OCI-LY7 (cell line): ENCODE results near the gene DUSP16. TPM values are rescaled to one million over a fixed set of nuclear protein-coding genes. Genes with fewer than 3 reads are reported as not detected.

Experiments used
- BruUV-seq: library from RNA; stranded (reverse); fragments of 400-500 nt; replicated peaks from 2 replicates; lab custom pipeline; 2021; lab: Mats Ljungman, UMichigan
- CTCF ChIA-PET: fragments of 300-600 bp; sonication (Branson Sonifier 250); formaldehyde crosslinking; loops from one replicate; lab custom pipeline; 2022; ENCODE audit warnings: antibody characterized with exemption; ENCODE audit not compliant: unreplicated experiment; lab: Charles Lee
- POLR2A ChIA-PET: fragments of 300-600 bp; sonication (Branson Sonifier 250); formaldehyde crosslinking; loops from one replicate; lab custom pipeline; 2022; ENCODE audit warnings: antibody characterized with exemption; lab: Charles Lee
- DNase-seq: peaks from one replicate; pipeline ENCODE4 v3.0.0-alpha.2; 2015; ENCODE audit warnings: low spot score
- H2AFZ ChIP-seq: fragments of 200-600 bp; sonication (generic), shearing (Covaris generic); 2 replicates; pipeline ENCODE4 v1.6.1; 2014; ENCODE audit warnings: mild to moderate bottlenecking, antibody characterized with exemption, low read length, moderate library complexity
- H3K27ac ChIP-seq: fragments of 200-600 bp; sonication (generic); 2 replicates; pipeline ENCODE4 v1.5.1; 2014; ENCODE audit warnings: mixed run types, low read depth, mild to moderate bottlenecking, moderate library complexity, low read length, inconsistent platforms; ENCODE audit not compliant: poor library complexity, severe bottlenecking
- H3K36me3 ChIP-seq: fragments of 200-600 bp; sonication (generic); 2 replicates; pipeline ENCODE4 v1.6.1; 2014; ENCODE audit warnings: mild to moderate bottlenecking, antibody characterized with exemption, low read length, moderate library complexity, mixed read lengths; ENCODE audit not compliant: insufficient read depth
- H3K4me1 ChIP-seq: fragments of 200-600 bp; sonication (generic); 2 replicates; pipeline ENCODE4 v1.5.1; 2014; ENCODE audit warnings: mild to moderate bottlenecking, low read length; ENCODE audit not compliant: insufficient read depth, poor library complexity, severe bottlenecking
- H3K4me2 ChIP-seq: fragments of 200-600 bp; sonication (generic); 2 replicates; pipeline ENCODE4 v1.6.1; 2014; ENCODE audit warnings: mild to moderate bottlenecking, low read length
- H3K4me3 ChIP-seq: fragments of 200-600 bp; sonication (generic); 2 replicates; pipeline ENCODE4 v1.5.1; 2014; ENCODE audit warnings: mild to moderate bottlenecking, low read depth, low read length; ENCODE audit not compliant: poor library complexity, severe bottlenecking
- H3K79me2 ChIP-seq: fragments of 200-600 bp; sonication (generic); 2 replicates; pipeline ENCODE4 v1.6.1; 2016; ENCODE audit warnings: low read depth, mild to moderate bottlenecking, low read length, moderate library complexity, mixed read lengths; ENCODE audit not compliant: insufficient read depth
- H3K9me2 ChIP-seq: fragments of 200-600 bp; sonication (generic); 2 replicates; pipeline ENCODE4 v1.6.1; 2016; ENCODE audit warnings: mild to moderate bottlenecking, low read length, mixed read lengths; ENCODE audit not compliant: insufficient read depth
- H3K9me3 ChIP-seq: fragments of 200-600 bp; sonication (generic); 2 replicates; pipeline ENCODE4 v1.6.1; 2014; ENCODE audit warnings: mild to moderate bottlenecking, mixed run types, low read length, mixed read lengths
- H4K20me1 ChIP-seq: fragments of 200-600 bp; sonication (generic); 2 replicates; pipeline ENCODE4 v1.6.1; 2014; ENCODE audit warnings: mild to moderate bottlenecking, antibody characterized with exemption, low read length, moderate library complexity, mixed read lengths; ENCODE audit not compliant: insufficient read depth
- EZH2phosphoT487 ChIP-seq: fragments of 200-600 bp; sonication (generic); IDR thresholded peaks from 2 replicates; pipeline ENCODE4 v1.6.1; 2018; ENCODE audit warnings: low read depth, borderline replicate concordance, mild to moderate bottlenecking, mixed run types, antibody characterized with exemption, low read length, moderate library complexity, mixed read lengths
- intact Hi-C: fragments of 100-400 bp; cut with micrococcal nuclease; formaldehyde crosslinking; loops from one replicate; pipeline ENCODE4 v1.10.0; 2022; ENCODE audit not compliant: unreplicated experiment
- total RNA-seq, 2 experiments: library from RNA; depleted of rRNA in 1 of 2; stranded (reverse); fragments of >200 nt in 1 of 2; shearing (Covaris generic) in 1 of 2; gene quantifications; 2 replicates each; pipeline ENCODE4 v1.2.3, GENCODE V29; 2014 to 2022
- TF ChIP-seq, protein P1 (sequence below): fragments of 200-600 bp; sonication (generic); conservative IDR thresholded peaks from 2 replicates; pipeline ENCODE4 v1.5.1; 2014; ENCODE audit warnings: mild to moderate bottlenecking, antibody characterized with exemption, low read length, moderate library complexity, mixed read lengths

Gene DUSP16
- total RNA-seq, 2 experiments from 2014 or later, result 2.8 to 11.8 TPM

DNA sequence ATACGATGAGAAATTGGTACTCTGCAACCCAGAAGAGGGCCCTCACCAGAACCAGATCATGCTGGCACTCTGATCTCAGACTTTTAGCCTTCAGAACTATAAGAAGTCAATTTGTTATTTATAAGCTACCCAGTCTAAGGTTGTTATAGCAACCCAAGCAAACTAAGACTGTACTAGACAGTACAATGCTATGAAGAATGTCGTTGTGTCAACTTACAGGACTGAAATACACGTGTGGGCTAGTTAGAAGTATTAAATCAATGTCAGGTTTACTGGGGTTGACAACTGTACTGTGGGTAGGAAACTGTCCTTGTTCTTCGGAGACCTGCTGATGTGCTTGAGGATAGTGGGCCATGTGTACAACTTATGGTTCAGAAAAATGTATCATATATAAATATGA, 19.7 kb downstream of the DUSP16 start:
- H3K36me3 ChIP-seq, result no peaks in the 10 kb centered on the region
- H4K20me1 ChIP-seq, result no peaks in the 10 kb centered on the region
- TF ChIP-seq, protein P1, sequence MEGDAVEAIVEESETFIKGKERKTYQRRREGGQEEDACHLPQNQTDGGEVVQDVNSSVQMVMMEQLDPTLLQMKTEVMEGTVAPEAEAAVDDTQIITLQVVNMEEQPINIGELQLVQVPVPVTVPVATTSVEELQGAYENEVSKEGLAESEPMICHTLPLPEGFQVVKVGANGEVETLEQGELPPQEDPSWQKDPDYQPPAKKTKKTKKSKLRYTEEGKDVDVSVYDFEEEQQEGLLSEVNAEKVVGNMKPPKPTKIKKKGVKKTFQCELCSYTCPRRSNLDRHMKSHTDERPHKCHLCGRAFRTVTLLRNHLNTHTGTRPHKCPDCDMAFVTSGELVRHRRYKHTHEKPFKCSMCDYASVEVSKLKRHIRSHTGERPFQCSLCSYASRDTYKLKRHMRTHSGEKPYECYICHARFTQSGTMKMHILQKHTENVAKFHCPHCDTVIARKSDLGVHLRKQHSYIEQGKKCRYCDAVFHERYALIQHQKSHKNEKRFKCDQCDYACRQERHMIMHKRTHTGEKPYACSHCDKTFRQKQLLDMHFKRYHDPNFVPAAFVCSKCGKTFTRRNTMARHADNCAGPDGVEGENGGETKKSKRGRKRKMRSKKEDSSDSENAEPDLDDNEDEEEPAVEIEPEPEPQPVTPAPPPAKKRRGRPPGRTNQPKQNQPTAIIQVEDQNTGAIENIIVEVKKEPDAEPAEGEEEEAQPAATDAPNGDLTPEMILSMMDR, result no peak
- TF ChIP-seq EZH2phosphoT487, result no peak
- no peak for DNase-seq
- H3K4me2 ChIP-seq, result no peak overlapping the region
- no peaks in the 10 kb centered on the region for H3K9me3 ChIP-seq
- ChIA-PET CTCF (no interaction called here), POLR2A (interaction anchor here (1.4 kb wide), 2 partner anchors 12 to 185 kb away, joined by 3 read pairs; partner anchors contain the start of gene BORCS5)
- no TSS peak for BruUV-seq
- H2AFZ ChIP-seq, result no peak overlapping the region
- H3K79me2 ChIP-seq, result no peaks in the 10 kb centered on the region
- H3K9me2 ChIP-seq, result no peaks in the 10 kb centered on the region
- H3K4me3 ChIP-seq, result no peak overlapping the region
- intact Hi-C loops, result no loop called here
- H3K27ac ChIP-seq, result no peak overlapping the region
- peaks cover 32% of the 10 kb centered on the region for H3K4me1 ChIP-seq

DNA sequence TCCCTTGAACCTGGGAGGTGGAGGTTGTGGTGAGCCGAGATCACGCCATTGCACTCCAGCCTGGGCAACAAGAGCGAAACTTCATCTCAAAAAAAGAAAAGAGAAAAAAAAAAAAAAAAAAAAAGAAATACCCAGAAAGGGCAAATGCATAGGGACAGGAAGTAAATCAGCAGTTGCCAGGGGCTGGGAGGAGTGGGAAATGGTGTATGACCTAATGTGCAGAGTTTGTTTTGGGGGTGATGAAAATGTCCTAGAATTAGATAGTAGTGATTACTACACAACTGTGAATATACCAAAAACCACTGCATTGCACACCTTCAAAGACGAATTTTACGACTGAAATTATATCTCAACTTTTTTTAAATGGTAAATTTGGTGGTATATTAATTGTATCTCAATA, 20.4 kb downstream of the DUSP16 start:
- intact Hi-C loops, result no loop called here
- no peaks in the 10 kb centered on the region for H3K36me3 ChIP-seq
- no peaks in the 10 kb centered on the region for H3K9me2 ChIP-seq
- POLR2A ChIA-PET, result no interaction called here
- H3K79me2 ChIP-seq, result no peaks in the 10 kb centered on the region
- H2AFZ ChIP-seq, result no peak overlapping the region
- H4K20me1 ChIP-seq, result no peaks in the 10 kb centered on the region
- no peaks in the 10 kb centered on the region for H3K9me3 ChIP-seq
- TF ChIP-seq EZH2phosphoT487, result no peak
- TF ChIP-seq, protein P1, result no peak
- H3K4me2 ChIP-seq, result no peak overlapping the region
- DNase-seq, result no peak
- BruUV-seq, result no TSS peak
- H3K4me3 ChIP-seq, result no peak overlapping the region
- no peak overlapping the region for H3K27ac ChIP-seq
- peaks cover 34% of the 10 kb centered on the region for H3K4me1 ChIP-seq
- CTCF ChIA-PET, result no interaction called here

DNA sequence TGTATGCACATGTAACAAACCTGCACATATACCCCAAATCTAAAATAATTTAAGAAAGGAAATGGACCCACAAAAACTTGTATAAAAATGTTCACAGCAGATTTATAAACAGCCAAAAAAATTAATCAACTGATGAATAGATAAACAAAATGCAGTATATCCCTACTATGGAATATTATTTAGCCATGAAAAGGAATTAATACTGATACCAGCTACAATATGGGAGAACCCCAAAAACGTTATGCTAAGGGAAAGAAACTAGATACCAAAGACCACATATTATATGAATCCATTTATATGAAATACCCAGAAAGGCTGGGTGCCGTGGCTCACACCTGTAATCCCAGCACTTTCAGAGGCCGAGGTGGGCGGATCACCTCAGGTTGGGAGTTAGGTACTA, 20.9 kb downstream of the DUSP16 start:
- Histone ChIP-seq H3K9me3 (no peaks in the 10 kb centered on the region), H3K4me1 (peaks cover 34% of the 10 kb centered on the region), H3K4me3 (no peak overlapping the region), H3K36me3 (no peaks in the 10 kb centered on the region), H3K9me2 (no peaks in the 10 kb centered on the region), H2AFZ (no peak overlapping the region), H4K20me1 (no peaks in the 10 kb centered on the region), H3K27ac (no peak overlapping the region), H3K79me2 (no peaks in the 10 kb centered on the region), H3K4me2 (no peak overlapping the region)
- intact Hi-C loops, result no loop called here
- TF ChIP-seq, protein P1, result no peak
- no peak for TF ChIP-seq EZH2phosphoT487
- POLR2A ChIA-PET, result interaction anchor here (0.6 to 0.7 kb wide), 3 partner anchors 22 to 194 kb away, joined by 3 to 5 read pairs (median 4); no protein-coding TSS in a partner anchor
- CTCF ChIA-PET, result no interaction called here
- no peak for DNase-seq
- BruUV-seq, result no TSS peak
